RWPE1 (cell line): ENCODE results near the gene HOXC13.

ENCODE experiments used
- CTCF ChIA-PET: fragments of 350-600 bp; sonication (Branson Sonifier 250); formaldehyde crosslinking; extraction: SDS; loops from one replicate; lab custom pipeline; 2021; lab: Yijun Ruan, JAX
- POLR2A ChIA-PET: fragments of 400-600 bp; formaldehyde crosslinking; extraction: SDS; loops from one replicate; lab custom pipeline; 2020; ENCODE audit warnings: antibody characterized with exemption; ENCODE audit not compliant: low non-redundant PET; lab: Yijun Ruan, JAX
- DNase-seq: peaks from one replicate; pipeline ENCODE4 v3.0.0; 2012; ENCODE audit warnings: low spot score
- H3K27ac ChIP-seq: fragments of 450-650 bp; 2 replicates; pipeline ENCODE4 v1.5.1; 2017
- TF ChIP-seq, protein P1 (sequence below): fragments of 450-650 bp; conservative IDR thresholded peaks from 2 replicates; pipeline ENCODE4 v1.5.1; 2017; ENCODE audit warnings: low read depth, mild to moderate bottlenecking

HOXC13 gene

DNA sequence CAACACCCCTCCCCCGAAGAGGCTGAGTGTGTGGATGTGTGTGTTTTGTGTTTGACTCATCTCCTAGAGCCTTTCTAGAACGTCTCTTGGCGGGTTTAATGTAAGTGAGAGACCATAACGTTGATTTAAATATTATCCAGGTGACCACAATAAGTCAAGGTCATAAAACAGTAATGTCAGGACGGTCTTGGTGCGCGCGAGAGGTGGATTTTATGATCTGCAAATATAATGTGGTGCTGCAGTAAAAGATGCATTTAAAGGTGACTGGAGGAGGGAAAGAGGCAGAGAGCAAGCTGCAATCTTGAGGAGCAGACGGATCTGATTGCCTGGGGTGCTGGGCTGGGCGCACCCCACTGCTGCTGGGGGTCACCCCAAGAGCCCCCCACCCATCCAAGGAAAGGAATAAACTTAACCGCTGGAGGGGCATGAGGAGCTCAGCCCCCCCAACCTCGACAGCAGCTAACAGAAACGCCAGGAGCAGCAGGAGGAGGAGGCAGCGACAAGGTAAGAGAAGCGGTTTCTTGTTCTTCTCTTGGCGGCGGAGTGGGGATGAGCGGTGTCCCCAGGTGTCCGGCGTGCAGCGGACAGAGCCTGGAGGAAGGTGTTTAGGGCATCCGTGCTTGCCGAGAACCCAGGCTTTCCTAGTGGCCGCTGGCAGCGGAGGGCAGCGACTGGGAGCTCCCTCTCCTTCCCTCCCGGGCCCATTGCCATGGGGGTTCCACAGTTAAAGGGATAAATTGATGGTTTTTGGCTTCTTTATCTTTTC, 51.9 kb downstream of the HOXC13 start:
- ChIA-PET POLR2A (interaction anchor here (0.6 kb wide), 1 partner anchor 202 kb away, joined by 5 read pairs; no protein-coding TSS in a partner anchor), CTCF (interaction anchor here (0.6 to 2.0 kb wide), 4 partner anchors 12 to 218 kb away, joined by 3 to 9 read pairs (median 6); no protein-coding TSS in a partner anchor)
- TF ChIP-seq, protein P1, sequence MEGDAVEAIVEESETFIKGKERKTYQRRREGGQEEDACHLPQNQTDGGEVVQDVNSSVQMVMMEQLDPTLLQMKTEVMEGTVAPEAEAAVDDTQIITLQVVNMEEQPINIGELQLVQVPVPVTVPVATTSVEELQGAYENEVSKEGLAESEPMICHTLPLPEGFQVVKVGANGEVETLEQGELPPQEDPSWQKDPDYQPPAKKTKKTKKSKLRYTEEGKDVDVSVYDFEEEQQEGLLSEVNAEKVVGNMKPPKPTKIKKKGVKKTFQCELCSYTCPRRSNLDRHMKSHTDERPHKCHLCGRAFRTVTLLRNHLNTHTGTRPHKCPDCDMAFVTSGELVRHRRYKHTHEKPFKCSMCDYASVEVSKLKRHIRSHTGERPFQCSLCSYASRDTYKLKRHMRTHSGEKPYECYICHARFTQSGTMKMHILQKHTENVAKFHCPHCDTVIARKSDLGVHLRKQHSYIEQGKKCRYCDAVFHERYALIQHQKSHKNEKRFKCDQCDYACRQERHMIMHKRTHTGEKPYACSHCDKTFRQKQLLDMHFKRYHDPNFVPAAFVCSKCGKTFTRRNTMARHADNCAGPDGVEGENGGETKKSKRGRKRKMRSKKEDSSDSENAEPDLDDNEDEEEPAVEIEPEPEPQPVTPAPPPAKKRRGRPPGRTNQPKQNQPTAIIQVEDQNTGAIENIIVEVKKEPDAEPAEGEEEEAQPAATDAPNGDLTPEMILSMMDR, result no peak
- no peak overlapping the region for H3K27ac ChIP-seq
- no peak for DNase-seq

DNA sequence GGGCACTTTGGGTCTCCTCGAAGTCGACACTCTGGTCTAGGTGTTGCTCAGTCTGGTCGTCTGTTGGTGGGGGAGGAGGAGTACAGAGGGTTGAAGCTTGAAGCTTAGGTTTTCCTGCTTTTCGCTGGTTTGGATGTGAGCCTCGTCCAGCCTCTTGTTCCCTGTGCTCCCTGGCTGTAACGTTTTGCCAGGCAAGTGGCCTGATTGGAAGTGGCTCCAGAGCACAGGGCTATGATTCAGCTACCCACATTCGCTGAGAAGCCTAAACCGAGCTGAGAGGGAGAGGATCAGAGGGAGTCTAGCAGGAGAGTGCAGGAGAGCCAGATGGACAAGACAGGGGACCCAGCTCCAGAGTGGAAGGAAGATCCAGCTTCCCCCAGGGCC, 52.4 kb downstream of the HOXC13 start:
- H3K27ac ChIP-seq, result no peak overlapping the region
- no peak for DNase-seq
- ChIA-PET POLR2A (interaction anchor here (0.6 kb wide), 1 partner anchor 202 kb away, joined by 5 read pairs; no protein-coding TSS in a partner anchor), CTCF (interaction anchor here (0.6 to 2.0 kb wide), 4 partner anchors 15 to 217 kb away, joined by 3 to 9 read pairs (median 4); no protein-coding TSS in a partner anchor)
- TF ChIP-seq, protein P1, result no peak

DNA sequence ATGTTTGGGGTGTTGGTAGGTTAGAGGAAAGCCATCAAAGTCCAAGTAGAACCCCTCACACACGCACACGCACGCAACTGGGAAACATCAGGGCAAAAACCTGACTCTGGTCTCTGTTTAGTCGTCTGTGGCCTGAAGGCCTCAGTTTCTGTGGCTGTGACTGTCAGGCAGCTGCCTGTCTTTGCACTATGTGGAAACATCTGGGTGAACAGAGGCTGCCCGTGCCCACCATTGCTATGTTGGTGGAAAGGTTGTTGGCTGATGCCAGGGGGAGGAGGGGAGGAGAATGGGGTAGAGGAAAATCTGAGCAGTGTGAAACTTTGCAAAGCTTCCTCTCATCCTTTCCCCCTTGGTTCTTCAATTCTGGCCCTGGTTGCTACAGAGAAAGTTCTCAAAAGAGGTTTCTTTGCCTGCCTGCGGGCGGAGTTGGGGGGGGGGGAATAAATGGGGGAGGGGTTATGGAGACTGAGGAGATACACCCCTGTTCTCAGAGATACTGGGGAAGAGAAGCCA, 53.8 kb downstream of the HOXC13 start:
- TF ChIP-seq, protein P1, result no peak
- POLR2A ChIA-PET, result no interaction called here
- CTCF ChIA-PET, result interaction anchor here (0.6 to 2.0 kb wide), 7 partner anchors 7 to 246 kb away, joined by 3 to 9 read pairs (median 4); partner anchors contain the start of gene HOXC10
- no peak overlapping the region for H3K27ac ChIP-seq
- no peak for DNase-seq

DNA sequence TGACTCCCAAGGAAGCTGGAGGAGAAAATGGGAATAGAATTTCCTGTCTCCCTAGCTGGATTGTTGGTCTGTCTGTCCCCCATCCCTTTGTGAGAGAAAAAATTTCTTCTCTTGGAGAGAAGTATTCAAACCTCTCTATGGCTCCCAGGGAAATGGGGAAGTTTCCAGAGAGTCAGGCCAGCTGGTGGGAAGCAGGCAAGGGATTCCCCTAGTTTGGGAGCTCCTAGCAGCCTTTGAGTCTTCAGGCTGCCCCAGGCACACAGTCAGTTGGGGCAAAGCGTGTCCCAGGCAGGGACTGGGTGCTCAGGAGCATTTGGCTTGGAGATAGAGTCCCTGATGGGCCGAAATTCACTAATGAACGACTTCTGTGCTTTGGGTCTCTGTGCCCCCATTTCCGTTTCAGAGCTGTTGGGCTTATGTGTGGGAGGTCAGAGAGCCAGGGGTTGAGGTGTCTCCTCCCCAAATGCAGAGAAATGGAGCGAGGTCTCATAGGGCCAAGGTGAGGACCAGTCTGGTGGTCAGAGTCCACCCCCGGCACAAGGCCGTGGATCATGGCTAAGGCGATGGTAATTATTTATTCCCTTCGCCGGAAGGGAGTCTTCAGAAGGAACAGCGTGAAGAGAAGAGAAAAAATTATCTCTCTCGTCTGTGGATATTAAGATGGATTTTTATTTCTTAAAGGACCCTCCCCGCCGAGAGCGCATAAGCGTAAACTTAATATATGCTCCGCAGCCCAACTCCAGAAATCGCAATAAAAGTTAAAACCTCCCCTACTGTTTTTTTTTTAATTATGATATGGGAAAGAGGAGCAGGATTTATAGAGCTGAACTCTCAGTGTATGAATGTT, 54.8 kb downstream of the HOXC13 start:
- TF ChIP-seq, protein P1, result no peak
- H3K27ac ChIP-seq, result no peak overlapping the region
- POLR2A ChIA-PET, result no interaction called here
- no peak for DNase-seq
- CTCF ChIA-PET, result interaction anchor here (0.6 to 1.5 kb wide), 4 partner anchors 8 to 247 kb away, joined by 3 to 4 read pairs (median 4); partner anchors contain the start of gene HOXC10

DNA sequence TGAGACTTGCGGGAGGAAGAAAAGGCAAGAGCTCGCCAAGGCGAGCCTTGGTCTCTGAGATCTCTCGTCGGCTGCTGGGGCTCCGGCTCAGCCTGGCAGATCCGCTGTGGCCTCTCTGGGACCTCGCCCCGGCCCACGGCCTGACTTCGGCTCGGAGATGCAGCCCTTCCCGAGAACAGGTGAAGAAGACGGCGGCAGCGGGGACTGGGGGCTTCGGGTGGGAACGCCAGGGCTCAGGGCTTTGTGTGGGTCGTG, 55.3 kb downstream of the HOXC13 start:
- DNase-seq, result no peak
- POLR2A ChIA-PET, result no interaction called here
- CTCF ChIA-PET, result interaction anchor here (1.4 to 1.5 kb wide), 2 partner anchors 9 to 248 kb away, joined by 3 to 4 read pairs; partner anchors contain the start of gene HOXC10
- no peak overlapping the region for H3K27ac ChIP-seq
- TF ChIP-seq, protein P1, result no peak
